Sigmoid colon (tissue), 4 donors: Measurements from ENCODE around the gene MYBBP1A.

Experiments used
- EP300 ChIP-seq, 4 donors: sonication (generic); formaldehyde crosslinking; IDR thresholded peaks; one replicate each; pipeline ENCODE4 v1.6.1; 2017; ENCODE audit warnings: antibody characterized with exemption in 4 of 4
- POLR2A ChIP-seq, 2 donors: fragments of 450-650 bp; IDR thresholded peaks; one replicate each; pipeline ENCODE4 v1.6.1; 2016; ENCODE audit warnings: antibody characterized with exemption in 2 of 2, mild to moderate bottlenecking in 2 of 2, moderate library complexity in 2 of 2
- POLR2AphosphoS5 ChIP-seq, 4 donors: sonication (generic); formaldehyde crosslinking; IDR thresholded peaks; one replicate each; pipeline ENCODE4 v1.6.1; 2017; ENCODE audit warnings: antibody characterized with exemption in 4 of 4
- TF ChIP-seq, protein P1 (sequence below), 4 experiments: fragments of 450-650 bp in 3 of 4; fragments of 200-600 bp in 1 of 4; IDR thresholded peaks; one replicate each; pipeline ENCODE4 v1.5.1; 2016 to 2019; ENCODE audit warnings: antibody characterized with exemption in 4 of 4, mild to moderate bottlenecking in 3 of 4, moderate library complexity in 2 of 4

DNA sequence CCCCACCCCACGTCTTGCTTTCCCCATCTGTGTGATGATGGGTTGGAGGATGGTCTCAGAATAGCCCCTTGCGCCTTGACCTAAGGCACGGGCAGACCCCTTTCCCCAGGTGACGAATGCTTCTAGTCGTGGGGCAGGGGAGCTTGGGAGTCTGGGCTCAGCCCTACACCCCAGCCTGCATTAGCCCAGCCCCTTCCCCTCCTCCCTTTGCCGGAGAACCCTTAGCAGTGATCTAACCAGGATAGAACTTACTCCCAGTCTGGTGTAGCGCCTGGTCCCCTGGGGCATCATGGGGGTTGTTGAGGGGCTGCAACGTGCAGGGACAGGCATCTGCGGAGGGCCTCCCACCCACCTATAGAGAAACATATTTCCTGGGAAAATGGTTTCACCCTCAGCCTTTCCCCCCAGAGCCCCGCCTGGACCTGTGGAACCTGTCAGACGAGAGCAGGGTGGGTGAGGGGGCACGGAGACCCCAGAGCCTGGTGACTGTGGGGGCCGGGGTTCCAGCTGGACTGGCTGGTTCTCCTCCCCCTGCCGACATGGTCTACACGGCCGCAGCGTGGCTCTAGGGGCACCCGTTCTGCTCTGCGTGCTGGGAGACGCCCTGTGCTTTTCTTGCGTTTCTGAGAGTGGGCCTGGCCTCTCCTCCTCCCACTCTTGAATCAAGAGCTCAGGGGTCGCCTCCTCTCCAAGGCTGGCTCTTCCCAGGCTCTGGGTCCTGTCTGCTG lies 33.9 kb upstream of the MYBBP1A start:
- TF ChIP-seq, protein P1, sequence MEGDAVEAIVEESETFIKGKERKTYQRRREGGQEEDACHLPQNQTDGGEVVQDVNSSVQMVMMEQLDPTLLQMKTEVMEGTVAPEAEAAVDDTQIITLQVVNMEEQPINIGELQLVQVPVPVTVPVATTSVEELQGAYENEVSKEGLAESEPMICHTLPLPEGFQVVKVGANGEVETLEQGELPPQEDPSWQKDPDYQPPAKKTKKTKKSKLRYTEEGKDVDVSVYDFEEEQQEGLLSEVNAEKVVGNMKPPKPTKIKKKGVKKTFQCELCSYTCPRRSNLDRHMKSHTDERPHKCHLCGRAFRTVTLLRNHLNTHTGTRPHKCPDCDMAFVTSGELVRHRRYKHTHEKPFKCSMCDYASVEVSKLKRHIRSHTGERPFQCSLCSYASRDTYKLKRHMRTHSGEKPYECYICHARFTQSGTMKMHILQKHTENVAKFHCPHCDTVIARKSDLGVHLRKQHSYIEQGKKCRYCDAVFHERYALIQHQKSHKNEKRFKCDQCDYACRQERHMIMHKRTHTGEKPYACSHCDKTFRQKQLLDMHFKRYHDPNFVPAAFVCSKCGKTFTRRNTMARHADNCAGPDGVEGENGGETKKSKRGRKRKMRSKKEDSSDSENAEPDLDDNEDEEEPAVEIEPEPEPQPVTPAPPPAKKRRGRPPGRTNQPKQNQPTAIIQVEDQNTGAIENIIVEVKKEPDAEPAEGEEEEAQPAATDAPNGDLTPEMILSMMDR (IDR thresholded peaks at IDR 0.05) = no peak
- TF ChIP-seq POLR2AphosphoS5 (IDR thresholded peaks at IDR 0.05) (no peak), EP300 (IDR thresholded peaks at IDR 0.05) (no peak), POLR2A (IDR thresholded peaks at IDR 0.05) (no peak)
